PC-3 (cell line): Measurements from ENCODE around the gene ADAMTS13. TPM values are rescaled to one million over a fixed set of nuclear protein-coding genes. Genes with fewer than 3 reads are reported as not detected.

Source experiments
- ATAC-seq: fragments of 200-7000 bp; cut with Tn5 transposase; 2 replicates; pipeline ENCODE4 v1.9.1; 2020; ENCODE audit warnings: mild to moderate bottlenecking, moderate library complexity
- BruUV-seq: library from RNA; stranded (reverse); fragments of 400-500 nt; replicated peaks from 2 replicates; lab custom pipeline; 2021; lab: Mats Ljungman, UMichigan
- CTCF ChIA-PET: fragments of 300-600 bp; sonication (Branson Sonifier 250); formaldehyde crosslinking; loops from one replicate; lab custom pipeline; 2022; ENCODE audit warnings: antibody characterized with exemption; lab: Charles Lee
- POLR2A ChIA-PET: fragments of 300-600 bp; sonication (Branson Sonifier 250); formaldehyde crosslinking; loops from one replicate; lab custom pipeline; 2022; ENCODE audit warnings: antibody characterized with exemption; ENCODE audit not compliant: unreplicated experiment; lab: Charles Lee
- DNase-seq: peaks from one replicate; pipeline ENCODE4 v3.0.0-alpha.2; 2015
- H2AFZ ChIP-seq: fragments of 300-600 bp; sonication (generic); 2 replicates; pipeline ENCODE4 v1.6.0; 2016; ENCODE audit warnings: antibody characterized with exemption, low read length
- H3F3A ChIP-seq: fragments of 300-600 bp; sonication (generic); one replicate; pipeline ENCODE4 v1.6.0; 2017; ENCODE audit warnings: antibody characterized with exemption, low read length, control low read depth, mild to moderate bottlenecking; ENCODE audit not compliant: unreplicated experiment
- H3K27ac ChIP-seq: fragments of 300-600 bp; sonication (generic); 2 replicates; pipeline ENCODE4 v1.5.1; 2016; ENCODE audit warnings: mild to moderate bottlenecking, low read length
- H3K27me3 ChIP-seq: fragments of 300-600 bp; sonication (generic); 2 replicates; pipeline ENCODE4 v1.6.1; 2016; ENCODE audit warnings: low read length, mixed read lengths
- H3K36me3 ChIP-seq: fragments of 300-600 bp; sonication (generic); 2 replicates; pipeline ENCODE4 v1.6.1; 2016; ENCODE audit warnings: low read depth, mixed run types, low read length, mixed read lengths
- H3K4me1 ChIP-seq: fragments of 300-600 bp; sonication (generic); 2 replicates; pipeline ENCODE4 v1.5.1; 2016; ENCODE audit warnings: low read length; ENCODE audit not compliant: insufficient read depth
- H3K4me2 ChIP-seq: fragments of 300-600 bp; sonication (generic); 2 replicates; pipeline ENCODE4 v1.6.0; 2016; ENCODE audit warnings: low read length
- H3K4me3 ChIP-seq: fragments of 300-600 bp; sonication (generic); 2 replicates; pipeline ENCODE4 v1.5.1; 2016; ENCODE audit warnings: mild to moderate bottlenecking, low read length, mixed read lengths
- H3K79me2 ChIP-seq: fragments of 300-600 bp; sonication (generic); 2 replicates; pipeline ENCODE4 v1.6.1; 2017; ENCODE audit warnings: low read length, mixed read lengths
- H3K9ac ChIP-seq: fragments of 300-600 bp; sonication (generic); 2 replicates; pipeline ENCODE4 v1.6.0; 2016; ENCODE audit warnings: mild to moderate bottlenecking, low read length
- H3K9me2 ChIP-seq: fragments of 300-600 bp; sonication (generic); replicated peaks from 2 replicates; pipeline ENCODE4 v1.6.1; 2016; ENCODE audit warnings: mixed run types, low read length, mixed read lengths
- H3K9me3 ChIP-seq: fragments of 300-600 bp; sonication (generic); 2 replicates; pipeline ENCODE4 v1.6.1; 2016; ENCODE audit warnings: low read length, mixed read lengths
- H4K20me1 ChIP-seq: fragments of 300-600 bp; sonication (generic); 2 replicates; pipeline ENCODE4 v1.6.1; 2016; ENCODE audit warnings: low read length, mixed read lengths
- CTCF ChIP-seq: fragments of 300-600 bp; sonication (generic); conservative IDR thresholded peaks from 2 replicates; pipeline ENCODE4 v1.5.1; 2017; ENCODE audit warnings: antibody characterized with exemption, low read depth, mild to moderate bottlenecking, low read length
- EZH2 ChIP-seq: fragments of 300-600 bp; sonication (generic); IDR thresholded peaks from one replicate; pipeline ENCODE4 v1.6.1; 2017; ENCODE audit warnings: antibody characterized with exemption, mild to moderate bottlenecking, low read length; ENCODE audit not compliant: unreplicated experiment
- EZH2phosphoT487 ChIP-seq: fragments of 300-600 bp; sonication (generic); IDR thresholded peaks from 2 replicates; pipeline ENCODE4 v1.6.1; 2018; ENCODE audit warnings: mild to moderate bottlenecking, antibody characterized with exemption, low read length, borderline replicate concordance
- intact Hi-C: fragments of 100-400 bp; cut with micrococcal nuclease; formaldehyde crosslinking; loops from 2 replicates; pipeline ENCODE4 v1.9.0; 2023
- total RNA-seq: library from RNA; depleted of rRNA; stranded (reverse); fragments of >200 nt; gene quantifications from 2 replicates; pipeline ENCODE4 v1.2.3, GENCODE V29; 2014

The ADAMTS13 gene
- total RNA-seq, 1 experiment from 2014 or later = 0.95 TPM

GRCh38 chr9:133458643-133459312 is 36.6 kb downstream of the ADAMTS13 start:
- H3K27me3 ChIP-seq = no peaks in the 10 kb centered on the region
- BruUV-seq = TSS peak; percentile 51
- peaks cover 11% of the 10 kb centered on the region; the same call in 1 of the 2 replicates for H3K4me1 ChIP-seq
- ChIA-PET CTCF (no interaction called here), POLR2A (interaction anchor here (0.5 to 0.7 kb wide), 3 partner anchors 45 to 445 kb away, joined by 3 to 6 read pairs (median 4); no protein-coding TSS in a partner anchor)
- H3F3A ChIP-seq = no peaks in the 10 kb centered on the region
- peak overlapping the region; percentile 75 for H2AFZ ChIP-seq
- no peak for ATAC-seq
- no peaks in the 10 kb centered on the region for H4K20me1 ChIP-seq
- H3K4me3 ChIP-seq = peak overlapping the region; percentile 85
- H3K4me2 ChIP-seq = peak overlapping the region; percentile 89
- no peak for DNase-seq
- TF ChIP-seq EZH2phosphoT487 (no peak), EZH2 (no peak), CTCF (no peak)
- H3K9ac ChIP-seq = no peak overlapping the region
- no peaks in the 10 kb centered on the region for H3K79me2 ChIP-seq
- no peaks in the 10 kb centered on the region for H3K9me3 ChIP-seq
- intact Hi-C loops = no loop called here
- no peak overlapping the region for H3K27ac ChIP-seq
- H3K36me3 ChIP-seq = no peaks in the 10 kb centered on the region
- H3K9me2 ChIP-seq = no peaks in the 10 kb centered on the region

DNA sequence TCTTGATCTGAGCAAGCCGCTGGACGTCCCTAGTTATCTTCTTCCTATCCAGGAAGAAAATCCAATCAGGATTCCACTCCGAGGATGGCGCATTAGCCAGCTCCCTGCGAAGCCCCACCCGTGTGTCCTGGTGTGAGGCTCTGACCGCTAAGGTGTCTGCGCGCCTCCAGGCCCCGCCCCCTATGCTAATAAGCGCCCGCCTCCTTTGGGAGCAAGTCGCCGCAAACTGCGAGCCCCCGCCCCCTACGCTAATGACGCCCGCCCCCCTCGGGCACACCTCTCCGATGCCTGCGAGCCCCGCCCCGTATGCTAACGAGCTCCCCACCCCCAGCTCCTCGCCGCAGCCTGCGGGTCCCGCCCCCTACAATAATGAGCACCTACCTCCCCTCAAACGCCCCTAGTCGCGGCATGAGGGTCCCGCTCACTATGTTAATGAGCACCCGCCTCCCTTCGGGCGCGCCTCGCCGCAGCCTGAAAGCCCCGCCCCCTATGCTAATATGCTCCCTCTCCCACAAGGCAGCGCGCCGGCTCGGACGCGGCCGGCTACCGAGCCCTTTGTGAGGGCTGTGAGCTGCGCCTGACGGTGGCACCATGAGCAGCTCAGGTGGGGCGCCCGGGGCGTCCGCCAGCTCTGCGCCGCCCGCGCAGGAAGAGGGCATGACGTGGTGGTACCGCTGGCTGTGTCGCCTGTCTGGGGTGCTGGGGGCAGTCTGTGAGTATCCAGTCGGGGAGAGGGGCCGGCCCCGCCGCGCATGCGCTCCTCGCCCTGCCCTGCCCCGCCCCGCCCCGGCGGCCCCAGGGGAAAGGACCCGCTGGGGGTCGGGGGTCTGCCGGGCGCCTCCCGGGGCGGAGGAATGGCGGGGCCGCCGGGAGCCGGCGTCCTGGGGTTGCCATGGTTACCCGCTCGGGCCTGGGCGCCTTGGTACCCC is 37.6 kb downstream of the ADAMTS13 start, which contains the start of gene CACFD1:
TSS of gene CACFD1 (plus strand) at position 503 of the 929 bp plus-strand sequence. CDS start at position 592, 89 bp downstream.
- H3K9me3 ChIP-seq = no peaks in the 10 kb centered on the region
- DNase-seq (peak; percentile 86), ATAC-seq (peak; percentile 87)
- H3K79me2 ChIP-seq = no peaks in the 10 kb centered on the region
- H3K9ac ChIP-seq = peak within 1 kb of the TSS; percentile 78
- no peaks in the 10 kb centered on the region for H3K36me3 ChIP-seq
- peaks cover 11% of the 10 kb centered on the region; the same call in 1 of the 2 replicates for H3K4me1 ChIP-seq
- H3K27ac ChIP-seq = peak within 1 kb of the TSS; percentile 46
- TF ChIP-seq CTCF (no peak), EZH2phosphoT487 (no peak), EZH2 (no peak)
- intact Hi-C loops = no loop called here
- H4K20me1 ChIP-seq = no peaks in the 10 kb centered on the region
- ChIA-PET POLR2A (interaction anchor here (0.5 to 0.7 kb wide), 4 partner anchors 46 to 446 kb away, joined by 3 to 6 read pairs (median 4); no protein-coding TSS in a partner anchor), CTCF (interaction anchor here (0.6 kb wide), 1 partner anchor 101 kb away, joined by 6 read pairs; no protein-coding TSS in a partner anchor)
- H3K9me2 ChIP-seq = no peaks in the 10 kb centered on the region
- H3F3A ChIP-seq = no peaks in the 10 kb centered on the region
- peak within 1 kb of the TSS; percentile 89 for H3K4me2 ChIP-seq
- peak within 1 kb of the TSS; percentile 85 for H3K4me3 ChIP-seq
- H2AFZ ChIP-seq = peak within 1 kb of the TSS; percentile 92
- H3K27me3 ChIP-seq = no peaks in the 10 kb centered on the region
- no TSS peak for BruUV-seq
